Loucy (cell line): Measurements from ENCODE around the gene RAPGEF2.

ENCODE experiments used
- H2AFZ ChIP-seq: fragments of 200-600 bp; sonication (generic); 2 replicates; pipeline ENCODE4 v1.6.0; 2016; ENCODE audit warnings: antibody characterized with exemption, mild to moderate bottlenecking, low read length, moderate library complexity
- H3F3A ChIP-seq: fragments of 200-600 bp; 2 replicates; pipeline ENCODE4 v1.6.0; 2016; ENCODE audit warnings: antibody characterized with exemption, low read depth, mild to moderate bottlenecking
- H3K27me3 ChIP-seq: fragments of 200-600 bp; sonication (generic); 2 replicates; pipeline ENCODE4 v1.6.1; 2014; ENCODE audit warnings: low read length, mild to moderate bottlenecking; ENCODE audit not compliant: insufficient read depth, poor library complexity, severe bottlenecking
- H3K36me3 ChIP-seq: fragments of 200-600 bp; sonication (generic); 2 replicates; pipeline ENCODE4 v1.6.1; 2016; ENCODE audit warnings: low read length; ENCODE audit not compliant: insufficient read depth
- H3K4me1 ChIP-seq: fragments of 200-600 bp; sonication (generic); 2 replicates; pipeline ENCODE4 v1.5.1; 2014; ENCODE audit warnings: low read length, mild to moderate bottlenecking; ENCODE audit not compliant: insufficient read depth, poor library complexity, severe bottlenecking
- H3K4me2 ChIP-seq: fragments of 200-600 bp; sonication (generic); 2 replicates; pipeline ENCODE4 v1.6.0; 2014; ENCODE audit warnings: antibody characterized with exemption, low read length, low read depth, mild to moderate bottlenecking; ENCODE audit not compliant: poor library complexity, severe bottlenecking
- H3K4me3 ChIP-seq: fragments of 200-600 bp; sonication (generic); 2 replicates; pipeline ENCODE4 v1.5.1; 2014; ENCODE audit warnings: low read length, mild to moderate bottlenecking, mixed read lengths; ENCODE audit not compliant: poor library complexity, severe bottlenecking
- H3K79me2 ChIP-seq: fragments of 200-600 bp; sonication (generic); 2 replicates; pipeline ENCODE4 v1.6.1; 2014; ENCODE audit warnings: low read length; ENCODE audit not compliant: insufficient read depth
- H3K9ac ChIP-seq: fragments of 200-600 bp; sonication (generic); 2 replicates; pipeline ENCODE4 v1.6.0; 2014; ENCODE audit warnings: mild to moderate bottlenecking, low read depth, low read length, moderate library complexity; ENCODE audit not compliant: poor library complexity, severe bottlenecking
- H3K9me2 ChIP-seq: fragments of 200-600 bp; sonication (generic); replicated peaks from 2 replicates; pipeline ENCODE4 v1.6.1; 2016; ENCODE audit warnings: low read depth, low read length, mixed read lengths
- H3K9me3 ChIP-seq: fragments of 200-600 bp; sonication (generic); 2 replicates; pipeline ENCODE4 v1.6.1; 2014; ENCODE audit warnings: mild to moderate bottlenecking, antibody characterized with exemption, low read length, low read depth; ENCODE audit not compliant: insufficient read depth
- H4K20me1 ChIP-seq: fragments of 200-600 bp; sonication (generic); 2 replicates; pipeline ENCODE4 v1.6.0; 2014; ENCODE audit warnings: antibody characterized with exemption, low read length, mild to moderate bottlenecking; ENCODE audit not compliant: insufficient read depth, poor library complexity, severe bottlenecking
- CTCF ChIP-seq: fragments of 200-600 bp; sonication (generic); conservative IDR thresholded peaks from 2 replicates; pipeline ENCODE4 v1.5.1; 2014; ENCODE audit warnings: mild to moderate bottlenecking, antibody characterized with exemption, low read length
- EZH2phosphoT487 ChIP-seq: fragments of 200-600 bp; IDR thresholded peaks from 2 replicates; pipeline ENCODE4 v1.6.1; 2018; ENCODE audit warnings: antibody characterized with exemption, mild to moderate bottlenecking, moderate library complexity, borderline replicate concordance

RAPGEF2 gene

DNA sequence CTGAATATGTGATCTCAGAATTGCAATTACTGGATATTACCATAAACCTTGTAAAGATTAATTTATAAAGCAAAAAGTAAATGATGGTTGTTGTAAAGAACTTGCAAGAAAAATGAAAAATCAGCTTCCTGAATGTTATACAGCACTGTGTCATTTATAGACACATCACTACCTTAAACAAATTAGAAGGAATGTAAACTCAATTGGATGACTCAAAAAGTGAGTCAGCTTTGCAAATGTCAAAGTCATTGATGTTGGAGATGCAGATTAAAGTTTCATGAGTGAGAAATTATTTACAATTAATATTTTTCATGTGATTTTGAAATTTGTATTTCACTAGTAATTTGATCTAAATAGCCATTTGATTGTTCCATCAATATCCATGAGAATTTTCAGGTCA, 193.2 kb downstream of the RAPGEF2 start:
- Histone ChIP-seq H3K79me2 (no peaks in the 10 kb centered on the region; the same call in 1 of the 2 replicates), H3K9ac (no peak overlapping the region), H3K4me2 (no peak overlapping the region), H2AFZ (no peak overlapping the region), H3K36me3 (no peaks in the 10 kb centered on the region), H3K27me3 (no peaks in the 10 kb centered on the region), H4K20me1 (no peaks in the 10 kb centered on the region), H3F3A (no peaks in the 10 kb centered on the region), H3K9me2 (no peaks in the 10 kb centered on the region), H3K4me3 (no peak overlapping the region), H3K4me1 (peaks cover 13% of the 10 kb centered on the region), H3K9me3 (no peaks in the 10 kb centered on the region)
- TF ChIP-seq EZH2phosphoT487, result no peak
- TF ChIP-seq CTCF, result no peak

DNA sequence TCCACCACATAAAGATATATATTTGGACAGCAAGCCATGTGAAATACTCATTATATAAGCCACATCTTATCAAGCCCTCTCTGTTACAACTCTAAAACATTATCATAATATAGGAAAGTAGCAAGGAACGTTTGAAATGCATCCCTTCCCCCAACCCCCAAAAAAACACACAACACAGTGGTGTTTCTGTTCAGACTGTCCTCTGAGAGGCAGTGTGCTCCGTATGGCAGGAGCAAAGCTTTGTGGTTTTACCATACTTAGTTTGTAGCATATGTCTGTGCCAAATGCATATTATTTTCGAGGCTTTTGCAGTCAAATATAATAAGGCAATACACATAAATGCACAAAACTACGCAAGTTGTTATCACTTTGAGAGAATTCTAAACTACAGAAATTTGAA, 194.2 kb downstream of the RAPGEF2 start:
- H2AFZ ChIP-seq, result no peak overlapping the region
- no peaks in the 10 kb centered on the region for H3K9me2 ChIP-seq
- no peaks in the 10 kb centered on the region; the same call in 1 of the 2 replicates for H3K79me2 ChIP-seq
- H3F3A ChIP-seq, result no peaks in the 10 kb centered on the region
- TF ChIP-seq EZH2phosphoT487 (no peak), CTCF (peak; percentile 50)
- H3K27me3 ChIP-seq, result no peaks in the 10 kb centered on the region
- H3K4me2 ChIP-seq, result no peak overlapping the region
- no peaks in the 10 kb centered on the region for H3K9me3 ChIP-seq
- no peak overlapping the region for H3K4me3 ChIP-seq
- no peaks in the 10 kb centered on the region for H3K36me3 ChIP-seq
- H3K4me1 ChIP-seq, result peaks cover 13% of the 10 kb centered on the region
- H3K9ac ChIP-seq, result no peak overlapping the region
- H4K20me1 ChIP-seq, result no peaks in the 10 kb centered on the region

GRCh38 chr4:159298502-159298901, 195.6 kb downstream of the RAPGEF2 start:
- TF ChIP-seq EZH2phosphoT487 (no peak), CTCF (no peak)
- H3K9me2 ChIP-seq, result no peaks in the 10 kb centered on the region
- H3K9ac ChIP-seq, result no peak overlapping the region
- H3K27me3 ChIP-seq, result no peaks in the 10 kb centered on the region
- no peaks in the 10 kb centered on the region for H3K36me3 ChIP-seq
- no peaks in the 10 kb centered on the region; the same call in 1 of the 2 replicates for H3K79me2 ChIP-seq
- no peak overlapping the region for H3K4me2 ChIP-seq
- H4K20me1 ChIP-seq, result no peaks in the 10 kb centered on the region
- H2AFZ ChIP-seq, result no peak overlapping the region
- H3K4me3 ChIP-seq, result no peak overlapping the region
- H3K9me3 ChIP-seq, result no peaks in the 10 kb centered on the region
- no peaks in the 10 kb centered on the region for H3F3A ChIP-seq
- H3K4me1 ChIP-seq, result peaks cover 13% of the 10 kb centered on the region
